DMS53 (cell line): Measurements from ENCODE around the gene SPATA31C1.
"Not testable (repeated sequence)": the region's sequence is repeated elsewhere in the genome, so short reads cannot be mapped to it uniquely, and the experiment has no call there.

Experiments used
- DNase-seq: peaks from one replicate; lab custom pipeline; 2025; lab: John Stamatoyannopoulos, UW

SPATA31C1 gene

DNA sequence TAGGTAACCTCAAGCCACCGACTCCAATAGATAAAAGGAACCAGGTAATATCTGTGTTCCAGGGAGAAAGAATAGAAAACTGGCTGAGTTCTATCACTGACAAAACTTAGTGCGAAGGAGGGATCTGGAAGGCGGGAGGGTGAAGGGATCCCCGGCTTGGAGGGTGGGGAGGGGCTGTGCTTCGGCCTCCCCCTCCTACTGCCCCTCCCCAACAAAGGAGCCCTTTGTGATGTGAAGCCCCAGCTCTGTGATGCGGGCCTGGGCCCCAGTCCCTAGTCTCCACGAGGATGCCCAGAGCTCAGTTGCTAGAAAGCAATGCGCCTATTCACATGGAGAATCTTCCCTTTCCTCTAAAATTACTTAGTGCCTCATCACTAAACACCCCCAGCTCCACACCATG lies at the start of gene SPATA31C1:
SPATA31C1 (plus strand) TSS at position 301 of the 400 bp plus-strand sequence.
- not testable (repeated sequence) for DNase-seq

- no peak for DNase-seq
Measured at GRCh38 chr9:87868175-87868574, 49.6 kb upstream of the SPATA31C1 start.

GRCh38 chr9:87868635-87869034 lies 49.1 kb upstream of the SPATA31C1 start:
- DNase-seq, result no peak

GRCh38 chr9:87869082-87869481 lies 48.7 kb upstream of the SPATA31C1 start:
- DNase-seq, result no peak

DNA sequence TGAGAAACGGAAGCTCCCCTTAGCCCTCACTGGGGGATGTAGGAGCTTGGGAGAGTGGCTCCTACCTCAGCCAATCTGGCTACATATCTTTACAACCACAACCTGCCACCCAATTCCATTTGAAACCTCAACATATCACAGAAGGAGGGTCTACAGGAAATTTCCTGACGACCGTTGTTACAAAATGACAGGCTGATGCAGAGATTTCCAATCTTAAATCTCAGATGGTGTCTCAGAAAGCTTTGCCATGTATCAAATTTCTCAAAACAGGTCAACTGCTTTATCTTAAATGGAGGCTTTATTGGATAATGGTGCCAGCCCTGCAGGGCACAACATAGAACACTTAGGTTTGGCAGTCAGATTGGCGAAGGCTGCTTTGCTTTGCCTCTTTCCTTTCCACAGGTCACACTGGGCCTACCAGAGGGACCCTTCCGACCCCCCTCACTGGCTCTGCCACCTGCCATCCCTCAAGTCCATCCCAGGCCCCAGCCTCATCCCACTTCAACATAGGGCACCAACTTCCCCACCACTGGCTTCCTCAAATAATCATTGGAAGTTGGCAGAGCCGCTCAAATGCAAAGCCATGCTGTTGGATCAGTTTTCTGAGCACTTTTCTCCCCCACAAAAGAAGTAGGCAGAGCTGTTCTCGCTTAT lies 46.2 kb upstream of the SPATA31C1 start:
- no peak for DNase-seq

- no peak for DNase-seq
Measured at GRCh38 chr9:87872079-87872624, 45.6 kb upstream of the SPATA31C1 start.

GRCh38 chr9:87873607-87874303 lies 44.0 kb upstream of the SPATA31C1 start:
- DNase-seq, result no peak

- no peak for DNase-seq
Measured at GRCh38 chr9:87874304-87874623, 43.5 kb upstream of the SPATA31C1 start.

DNA sequence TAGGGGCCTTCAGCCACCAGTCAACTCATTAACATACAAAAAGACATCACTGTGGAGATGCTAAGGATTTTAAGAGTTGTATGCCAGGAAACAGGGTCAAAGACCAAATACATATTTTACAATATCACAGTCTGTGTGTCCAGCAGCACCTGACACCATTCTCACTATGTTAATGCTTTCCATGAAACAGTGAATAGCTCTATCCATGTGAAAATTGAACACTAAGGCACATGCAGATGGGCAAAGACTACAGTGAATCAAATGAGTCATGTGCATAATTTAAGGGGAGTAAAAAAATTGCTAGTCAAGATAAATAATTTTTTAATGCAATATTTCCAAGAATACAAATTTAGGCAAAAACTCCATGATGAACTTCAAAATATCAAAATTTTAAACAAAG lies 42.7 kb upstream of the SPATA31C1 start:
- DNase-seq, result no peak

DNA sequence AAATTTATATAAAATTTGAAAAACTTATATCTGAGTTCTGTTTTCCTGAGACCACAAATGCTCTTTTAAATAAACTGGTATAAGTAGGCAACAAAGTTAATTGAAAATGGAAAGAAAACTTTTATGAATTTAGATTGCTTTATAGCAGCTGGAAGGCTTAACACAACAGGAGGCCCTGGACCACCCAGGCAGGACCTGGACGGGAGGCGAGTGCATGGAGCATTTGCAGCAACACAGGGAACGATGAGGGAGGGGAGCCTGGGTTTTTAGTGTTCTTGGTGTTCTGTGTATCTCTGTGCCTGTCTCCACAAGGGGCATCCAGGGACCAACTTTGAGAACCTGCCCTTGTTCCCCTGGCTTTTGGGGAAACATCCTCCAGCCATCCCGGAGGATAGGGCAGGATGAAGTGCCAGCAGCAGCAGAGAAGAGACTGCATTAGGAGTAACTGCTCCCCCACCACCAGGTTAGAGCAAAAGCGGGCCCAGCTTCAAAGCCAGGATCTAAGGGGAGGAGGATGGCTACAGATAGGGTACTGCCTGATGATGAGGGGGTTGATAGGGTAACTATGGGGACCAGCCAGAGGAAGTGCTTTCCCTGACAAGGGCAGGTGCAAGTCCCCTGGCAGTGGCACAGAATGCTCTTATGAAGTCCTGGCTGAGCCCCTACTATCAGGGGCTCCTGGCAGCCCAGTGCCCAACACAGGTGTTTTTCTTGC lies 41.8 kb upstream of the SPATA31C1 start:
- DNase-seq, result no peak

DNA sequence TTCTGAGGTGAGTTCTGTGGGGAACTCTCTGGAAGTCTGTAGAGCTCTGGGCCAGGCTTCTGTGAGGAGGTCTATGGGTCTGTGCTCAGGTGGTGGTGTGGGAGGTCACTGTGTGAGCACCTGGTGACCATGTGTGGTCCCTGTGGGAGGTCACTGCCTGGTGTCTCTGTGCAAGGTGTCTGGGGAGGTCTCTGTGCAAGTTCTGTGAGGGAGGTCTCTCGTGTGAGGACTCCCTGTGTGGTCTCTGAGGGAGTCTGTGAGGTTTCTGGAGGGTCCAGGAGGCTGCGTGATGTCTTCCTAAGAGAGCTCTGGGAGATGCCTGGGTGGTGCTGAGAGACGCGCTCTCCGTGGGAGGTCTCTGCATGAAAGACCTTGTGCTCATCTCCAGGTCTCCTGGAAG lies 41.1 kb upstream of the SPATA31C1 start:
- no peak for DNase-seq

DNA sequence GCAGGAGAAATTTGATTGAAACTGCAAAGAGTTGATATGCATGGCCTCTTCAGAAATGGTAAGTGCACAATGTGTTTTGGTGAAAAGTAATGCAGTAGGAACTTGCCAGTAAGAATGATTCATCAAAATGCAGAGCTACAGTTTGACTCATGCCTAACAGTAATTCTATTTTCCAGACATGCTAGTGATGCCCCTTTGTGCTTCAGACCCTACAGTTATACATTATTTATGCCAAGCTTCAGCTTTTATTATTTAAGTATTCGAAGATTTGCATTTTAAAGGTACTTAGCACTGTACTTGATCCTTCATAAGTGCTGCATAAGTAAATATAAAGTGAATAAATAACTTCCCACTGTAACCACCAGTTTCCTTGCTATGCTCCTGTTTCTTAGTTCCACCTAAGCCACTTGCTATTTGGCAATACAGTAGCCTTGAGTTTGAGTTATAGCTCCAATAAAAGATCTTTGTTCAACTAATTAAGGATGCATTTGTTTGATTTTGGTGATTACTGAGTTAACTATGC lies 38.7 kb upstream of the SPATA31C1 start:
- DNase-seq, result no peak

DNA sequence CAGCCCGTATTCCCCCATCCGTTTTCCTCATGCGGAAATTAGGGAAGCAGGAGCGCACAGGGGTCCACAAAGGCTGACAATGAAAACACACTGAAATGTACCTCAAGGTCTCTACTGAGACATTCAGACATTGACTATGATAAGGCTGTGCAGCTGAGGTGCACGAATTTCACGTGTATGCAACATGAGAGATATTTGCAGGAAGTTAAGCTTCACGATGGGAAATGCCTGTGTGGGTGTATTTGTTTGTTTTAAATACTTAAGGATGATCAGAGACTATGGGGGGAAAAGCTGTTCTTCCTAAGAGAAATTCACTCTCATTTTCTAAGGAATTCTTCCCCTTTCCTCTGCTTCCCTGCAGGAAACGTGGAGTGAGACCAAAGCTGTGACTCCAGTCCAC lies 37.6 kb upstream of the SPATA31C1 start:
- no peak for DNase-seq

GRCh38 chr9:87880683-87881082 lies 37.1 kb upstream of the SPATA31C1 start:
- no peak for DNase-seq

DNA sequence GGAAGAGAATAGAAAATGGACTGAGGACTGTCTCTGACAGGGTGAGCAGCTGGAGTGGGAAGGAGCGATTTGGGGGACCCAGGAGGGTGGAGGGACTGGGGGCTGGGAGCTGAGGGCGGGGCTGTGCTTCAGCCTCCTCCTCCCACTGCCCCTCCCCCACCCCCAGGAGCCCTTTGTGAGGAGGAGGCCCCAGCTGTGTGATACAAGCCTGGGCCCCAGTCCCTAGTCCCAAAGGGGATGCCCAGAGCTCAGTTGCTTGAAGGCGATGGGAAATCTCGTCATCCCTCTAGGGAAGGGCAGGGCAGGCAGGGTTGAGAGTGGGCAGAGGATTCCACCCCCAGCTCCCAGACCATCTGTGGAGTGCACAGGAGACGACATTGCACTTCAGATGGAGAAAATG lies 35.1 kb upstream of the SPATA31C1 start, which contains the start of gene SPATA31E1:
SPATA31E1 (plus strand) TSS at position 251 of the 400 bp plus-strand sequence; CDS start at position 266, 15 bp downstream.
- no peak for DNase-seq

DNA sequence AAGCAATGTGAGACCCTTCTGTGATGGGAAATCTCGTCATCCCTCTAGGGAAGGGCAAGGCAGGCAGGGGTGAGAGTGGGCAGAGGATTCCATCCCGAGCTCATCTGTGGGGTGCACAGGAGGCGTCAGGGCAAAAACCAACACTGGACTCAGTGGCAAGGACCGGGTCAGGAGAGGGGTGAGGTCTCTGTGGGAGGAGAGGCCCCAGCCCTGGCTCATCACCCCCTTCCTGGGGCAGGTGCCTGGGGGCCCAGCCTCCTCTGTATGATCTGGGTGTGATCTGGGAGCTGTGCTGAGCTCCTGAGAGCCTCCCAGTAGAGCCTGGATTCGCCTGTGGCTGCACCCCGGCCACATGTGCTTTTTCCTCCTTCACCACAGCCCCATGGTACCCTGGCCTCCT lies 34.5 kb upstream of the SPATA31C1 start:
- DNase-seq, result no peak

DNA sequence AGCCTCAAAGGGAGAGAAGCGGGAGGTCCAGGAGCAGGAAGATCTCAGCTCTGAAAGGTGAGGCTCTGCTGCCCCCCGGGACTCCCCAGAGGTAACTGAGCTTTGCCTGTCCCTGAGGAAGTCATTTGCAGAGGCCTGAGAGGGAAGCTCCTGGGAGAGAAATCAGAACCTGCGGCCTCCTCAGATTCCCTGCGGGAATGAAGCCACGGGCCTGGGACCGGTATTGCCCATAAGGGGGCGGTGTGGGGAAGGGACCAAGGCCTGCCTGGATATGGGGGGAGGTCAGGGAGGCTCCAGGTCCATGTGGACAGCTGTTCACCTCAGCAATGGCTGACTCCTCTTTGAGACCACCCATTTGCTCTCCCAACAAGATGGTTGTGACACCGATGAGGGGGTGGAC lies 33.8 kb upstream of the SPATA31C1 start:
- DNase-seq, result peak; percentile 5

GRCh38 chr9:87884578-87885459 lies 32.9 kb upstream of the SPATA31C1 start:
- DNase-seq, result no peak

DNA sequence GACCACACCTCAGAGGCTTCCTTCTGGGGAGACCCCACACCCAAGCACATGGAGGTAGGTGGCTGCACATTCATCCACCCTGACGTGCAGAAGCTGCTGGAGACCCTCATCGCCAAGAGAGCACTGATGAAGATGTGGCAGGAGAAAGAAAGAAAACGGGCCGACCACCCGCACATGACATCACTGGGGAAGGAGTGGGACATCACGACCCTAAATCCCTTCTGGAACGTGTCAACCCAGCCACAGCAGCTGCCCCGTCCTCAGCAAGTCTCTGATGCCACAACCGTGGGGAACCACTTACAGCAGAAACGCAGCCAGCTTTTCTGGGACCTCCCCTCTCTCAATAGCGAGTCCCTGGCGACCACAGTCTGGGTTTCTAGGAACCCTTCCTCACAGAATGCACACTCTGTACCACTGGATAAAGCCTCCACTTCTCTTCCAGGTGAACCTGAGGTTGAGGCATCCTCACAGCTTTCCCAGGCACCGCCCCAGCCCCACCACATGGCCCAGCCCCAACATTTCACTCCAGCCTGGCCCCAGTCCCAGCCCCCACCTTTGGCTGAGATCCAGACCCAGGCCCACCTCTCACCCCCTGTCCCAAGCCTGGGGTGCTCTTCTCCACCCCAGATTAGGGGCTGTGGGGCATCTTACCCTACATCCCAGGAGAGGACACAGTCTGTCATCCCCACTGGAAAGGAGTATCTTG lies 32.1 kb upstream of the SPATA31C1 start:
- DNase-seq, result no peak

DNA sequence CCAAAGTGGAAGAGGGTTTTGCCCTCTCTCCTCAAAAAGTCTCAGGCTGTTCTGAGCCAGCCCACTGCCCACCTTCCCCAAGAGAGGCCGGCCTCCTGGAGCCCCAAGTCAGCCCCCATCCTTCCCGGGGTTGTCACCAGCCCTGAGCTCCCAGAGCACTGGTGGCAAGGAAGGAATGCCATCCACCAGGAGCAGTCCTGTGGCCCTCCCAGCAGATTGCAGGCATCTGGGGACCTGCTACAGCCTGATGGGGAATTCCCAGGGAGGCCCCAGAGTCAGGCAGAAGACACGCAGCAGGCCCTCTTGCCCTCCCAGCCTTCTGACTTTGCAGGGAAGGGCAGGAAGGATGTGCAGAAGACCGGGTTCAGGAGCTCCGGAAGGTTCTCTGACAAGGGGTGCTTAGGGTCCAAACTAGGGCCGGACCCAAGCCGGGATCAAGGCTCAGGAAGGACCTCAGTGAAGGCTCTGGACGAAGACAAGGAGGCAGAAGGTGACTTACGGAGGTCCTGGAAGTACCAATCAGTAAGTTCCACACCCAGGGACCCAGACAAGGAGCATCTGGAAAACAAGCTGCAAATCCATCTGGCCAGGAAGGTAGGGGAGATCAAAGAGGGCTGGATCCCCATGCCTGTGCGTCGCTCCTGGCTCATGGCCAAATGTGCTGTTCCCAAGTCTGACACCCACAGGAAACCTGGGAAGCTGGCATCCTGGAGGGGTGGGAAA lies 31.4 kb upstream of the SPATA31C1 start:
- no peak for DNase-seq
